Esophagus (tissue), 2 donors: ENCODE measurements around the gene HLX. TPM values are rescaled to one million over a fixed set of nuclear protein-coding genes. Genes with fewer than 3 reads are reported as not detected.
A peak's percentile ranks its signal among the peaks of the same experiment; 100 is the strongest.

Experiments
- H3K27ac ChIP-seq, 2 donors: one replicate each; pipeline ENCODE4 v1.5.1; 2013; ENCODE audit warnings: low read depth in 2 of 2, mild to moderate bottlenecking in 2 of 2, inconsistent platforms in 1 of 2, low read length in 1 of 2, moderate library complexity in 1 of 2
- H3K27me3 ChIP-seq, 2 donors: one replicate each; pipeline ENCODE4 v1.6.1; 2013; ENCODE audit warnings: low read length in 2 of 2, control low read depth in 1 of 2, mild to moderate bottlenecking in 1 of 2; ENCODE audit not compliant: insufficient read depth in 2 of 2, control insufficient read depth in 1 of 2
- H3K36me3 ChIP-seq, 2 donors: one replicate each; pipeline ENCODE4 v1.6.1; 2013; ENCODE audit warnings: low read length in 1 of 2; ENCODE audit not compliant: control insufficient read depth in 2 of 2, insufficient read depth in 2 of 2
- H3K4me1 ChIP-seq, 2 donors: one replicate each; pipeline ENCODE4 v1.6.1; 2013; ENCODE audit warnings: low read length in 1 of 2; ENCODE audit not compliant: control insufficient read depth in 2 of 2, insufficient read depth in 2 of 2
- H3K4me3 ChIP-seq, 2 donors: one replicate each; pipeline ENCODE4 v1.5.1; 2013; ENCODE audit warnings: low read length in 2 of 2, mild to moderate bottlenecking in 2 of 2, low read depth in 1 of 2, moderate library complexity in 1 of 2
- H3K9me3 ChIP-seq, 2 donors: one replicate each; pipeline ENCODE4 v1.6.1; 2013; ENCODE audit warnings: mild to moderate bottlenecking in 2 of 2, low read depth in 1 of 2, low read length in 1 of 2, moderate library complexity in 1 of 2; ENCODE audit not compliant: control insufficient read depth in 2 of 2, insufficient read depth in 1 of 2
- WGBS, 2 donors: extraction: QIAGEN DNeasy Blood & Tissue Kit; methylation state at CpG; one replicate each; pipeline ENCODE4 v1.1.7; 2013; 5-methylcytosine and 5-hydroxymethylcytosine counted together
- polyA plus RNA-seq, 2 donors: library from polyadenylated mRNA; stranded (reverse); fragments of 200-250 nt; gene quantifications; one replicate each; pipeline ENCODE4 v1.2.3, GENCODE V29; 2013
- donor health status: healthy with polysubstance abuse.
- donor health status: Bipolar disorder and iron deficiency.

The HLX gene
- polyA plus RNA-seq, 2 donors, result 1.4 to 1.8 TPM

- Histone ChIP-seq H3K9me3 (peaks cover 0 to 11% of the 10 kb centered on the region in 2 donors), H3K27ac (no peak overlapping the region), H3K4me3 (peak overlapping the region; percentile 8 to 32), H3K27me3 (peaks cover 8 to 34% of the 10 kb centered on the region in 2 donors), H3K36me3 (no peaks in the 10 kb centered on the region), H3K4me1 (peaks cover 4% of the 10 kb centered on the region in 2 donors)
- WGBS, 2 donors, result 22 to 27% methylated on average over 71 of the region's 71 CpGs
Observed at GRCh38 chr1:220894025-220894923, 15.0 kb downstream of the HLX start.

GRCh38 chr1:220894924-220895256 lies 15.6 kb downstream of the HLX start:
- 66 to 71% methylated on average over 13 of the region's 13 CpGs for WGBS, 2 donors
- H3K4me1 ChIP-seq, result peaks cover 4% of the 10 kb centered on the region in 2 donors
- peaks cover 0 to 11% of the 10 kb centered on the region in 2 donors for H3K9me3 ChIP-seq
- H3K36me3 ChIP-seq, result no peaks in the 10 kb centered on the region
- H3K4me3 ChIP-seq, result no peak overlapping the region
- no peak overlapping the region for H3K27ac ChIP-seq
- H3K27me3 ChIP-seq, result peaks cover 8 to 32% of the 10 kb centered on the region in 2 donors

- Histone ChIP-seq H3K4me1 (peaks cover 4% of the 10 kb centered on the region in 2 donors), H3K27ac (no peak overlapping the region), H3K4me3 (no peak overlapping the region), H3K9me3 (peaks cover 0 to 11% of the 10 kb centered on the region in 2 donors), H3K27me3 (peaks cover 6 to 30% of the 10 kb centered on the region in 2 donors), H3K36me3 (no peaks in the 10 kb centered on the region)
- WGBS, 2 donors, result 38 to 45% methylated on average over 35 of the region's 35 CpGs
Observed at GRCh38 chr1:220895412-220895946, 16.2 kb downstream of the HLX start.

- 47 to 65% methylated on average over 12 of the region's 12 CpGs for WGBS, 2 donors
- peaks cover 0 to 11% of the 10 kb centered on the region in 2 donors for H3K9me3 ChIP-seq
- H3K27me3 ChIP-seq, result peaks cover 5 to 29% of the 10 kb centered on the region in 2 donors
- no peak overlapping the region for H3K4me3 ChIP-seq
- H3K36me3 ChIP-seq, result no peaks in the 10 kb centered on the region
- H3K27ac ChIP-seq, result no peak overlapping the region
- H3K4me1 ChIP-seq, result peaks cover 4% of the 10 kb centered on the region in 2 donors
Observed at GRCh38 chr1:220896092-220896491, 16.8 kb downstream of the HLX start.

- Histone ChIP-seq H3K4me3 (no peak overlapping the region), H3K27me3 (peaks cover 0 to 3% of the 10 kb centered on the region in 2 donors), H3K36me3 (no peaks in the 10 kb centered on the region), H3K27ac (no peak overlapping the region), H3K9me3 (no peaks in the 10 kb centered on the region), H3K4me1 (no peaks in the 10 kb centered on the region)
- WGBS, 2 donors, result 78 to 85% methylated on average over 3 of the region's 3 CpGs
Observed at GRCh38 chr1:220900842-220901241, 21.6 kb downstream of the HLX start.

- H3K4me3 ChIP-seq, result no peak overlapping the region
- H3K36me3 ChIP-seq, result no peaks in the 10 kb centered on the region
- H3K9me3 ChIP-seq, result no peaks in the 10 kb centered on the region
- WGBS, 2 donors, result 76% methylated on average over 2 of the region's 2 CpGs
- peaks cover 0 to 4% of the 10 kb centered on the region in 2 donors for H3K27me3 ChIP-seq
- no peaks in the 10 kb centered on the region for H3K4me1 ChIP-seq
- no peak overlapping the region for H3K27ac ChIP-seq
Observed at GRCh38 chr1:220901881-220902280, 22.6 kb downstream of the HLX start.

GRCh38 chr1:220902916-220903315 lies 23.7 kb downstream of the HLX start:
- no peak overlapping the region for H3K27ac ChIP-seq
- peaks cover 0 to 4% of the 10 kb centered on the region in 2 donors for H3K27me3 ChIP-seq
- no peaks in the 10 kb centered on the region for H3K36me3 ChIP-seq
- 53 to 71% methylated on average over 1 of the region's 1 CpG for WGBS, 2 donors
- H3K4me3 ChIP-seq, result no peak overlapping the region
- no peaks in the 10 kb centered on the region for H3K9me3 ChIP-seq
- no peaks in the 10 kb centered on the region for H3K4me1 ChIP-seq

GRCh38 chr1:220904876-220905275 lies 25.6 kb downstream of the HLX start:
- peaks cover 0 to 4% of the 10 kb centered on the region in 2 donors for H3K27me3 ChIP-seq
- H3K4me1 ChIP-seq, result no peaks in the 10 kb centered on the region
- H3K36me3 ChIP-seq, result no peaks in the 10 kb centered on the region
- H3K9me3 ChIP-seq, result no peaks in the 10 kb centered on the region
- H3K4me3 ChIP-seq, result no peak overlapping the region
- WGBS, 2 donors, result 85 to 89% methylated on average over 3 of the region's 3 CpGs
- H3K27ac ChIP-seq, result no peak overlapping the region

- no peak overlapping the region for H3K27ac ChIP-seq
- 56 to 58% methylated on average over 5 of the region's 5 CpGs for WGBS, 2 donors
- H3K4me3 ChIP-seq, result no peak overlapping the region
- no peaks in the 10 kb centered on the region for H3K4me1 ChIP-seq
- H3K27me3 ChIP-seq, result peaks cover 0 to 4% of the 10 kb centered on the region in 2 donors
- H3K9me3 ChIP-seq, result no peaks in the 10 kb centered on the region
- no peaks in the 10 kb centered on the region for H3K36me3 ChIP-seq
Observed at GRCh38 chr1:220905650-220906560, 26.7 kb downstream of the HLX start.
